ENCODE results near the gene BHLHA15.

Gene BHLHA15

GRCh38 chr7:98233219-98234070 is 22.2 kb downstream of the BHLHA15 start:
- H3K36me3 ChIP-seq (ENCODE audit: control insufficient read depth, insufficient read depth, low read length) = peaks cover 2% of the 10 kb centered on the region
- no peaks in the 10 kb centered on the region for H3K4me1 ChIP-seq (ENCODE audit: control insufficient read depth, insufficient read depth, low read length)
- H3K9ac ChIP-seq (ENCODE audit: low read depth, low read length) = no peak overlapping the region
- no peaks in the 10 kb centered on the region for H3K9me3 ChIP-seq (ENCODE audit: control insufficient read depth, insufficient read depth, low read length)
- no peak overlapping the region for H3K4me3 ChIP-seq (ENCODE audit: low read depth, low read length)
- no peaks in the 10 kb centered on the region for H3K27me3 ChIP-seq (ENCODE audit: control insufficient read depth, insufficient read depth, low read length)

DNA sequence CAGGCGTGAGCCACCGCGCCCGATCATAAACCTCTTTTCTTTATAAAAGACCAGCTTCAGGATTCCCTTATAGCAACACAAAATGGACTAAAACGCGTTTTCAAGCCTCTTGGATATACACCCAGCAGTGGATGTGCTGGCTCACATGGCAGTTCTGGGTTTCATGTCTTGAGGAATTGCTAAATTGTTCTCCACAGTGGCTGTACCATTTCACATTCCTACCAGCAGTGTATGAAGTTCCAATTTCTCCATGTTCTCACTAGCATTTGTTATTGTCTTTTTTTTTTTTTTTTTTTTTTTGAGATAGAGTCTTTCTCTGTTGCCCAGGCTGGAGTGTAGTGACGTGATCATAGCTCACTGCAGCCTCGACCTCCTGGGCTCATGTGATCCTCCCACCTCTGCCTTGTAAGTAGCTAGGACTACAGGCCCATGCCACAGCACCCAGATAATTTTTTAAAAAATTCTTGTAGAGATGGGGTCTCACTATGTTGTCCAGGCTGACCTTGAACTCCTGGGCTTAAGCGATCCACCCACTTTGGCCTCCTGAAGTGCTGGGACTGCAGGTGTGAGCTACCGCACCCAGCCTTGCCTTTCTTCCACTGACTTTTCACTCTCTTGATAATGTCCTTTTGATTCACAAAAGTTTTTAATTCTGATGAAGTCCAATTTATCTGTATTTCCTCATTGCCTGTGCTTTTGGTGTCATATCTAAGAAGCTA is 23.3 kb downstream of the BHLHA15 start:
- H3K27me3 ChIP-seq (ENCODE audit: control insufficient read depth, insufficient read depth, low read length) = no peaks in the 10 kb centered on the region
- H3K4me1 ChIP-seq (ENCODE audit: control insufficient read depth, insufficient read depth, low read length) = no peaks in the 10 kb centered on the region
- peaks cover 2% of the 10 kb centered on the region for H3K36me3 ChIP-seq (ENCODE audit: control insufficient read depth, insufficient read depth, low read length)
- H3K9ac ChIP-seq (ENCODE audit: low read depth, low read length) = no peak overlapping the region
- H3K9me3 ChIP-seq (ENCODE audit: control insufficient read depth, insufficient read depth, low read length) = no peaks in the 10 kb centered on the region
- no peak overlapping the region for H3K4me3 ChIP-seq (ENCODE audit: low read depth, low read length)

DNA sequence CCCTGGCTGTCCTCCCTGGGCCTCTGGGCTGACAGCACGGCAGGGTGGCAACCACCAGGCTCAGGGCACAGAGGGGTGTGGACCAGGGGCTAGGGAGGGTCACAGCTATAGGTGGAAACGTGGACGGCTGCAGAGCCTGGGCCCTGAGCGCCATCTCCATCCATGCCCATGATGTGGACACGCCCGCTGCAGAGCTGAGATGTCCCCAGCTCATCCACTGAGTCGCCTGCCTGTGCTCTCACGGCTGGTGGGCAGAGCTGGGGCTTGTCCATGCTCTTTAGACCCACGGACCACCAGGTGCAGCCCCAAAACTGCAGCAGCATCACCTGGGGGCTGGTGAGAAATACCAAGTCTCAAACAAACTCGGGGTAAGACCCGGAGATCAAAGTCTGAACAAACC is 24.7 kb downstream of the BHLHA15 start:
- Histone ChIP-seq H3K4me1 (ENCODE audit: control insufficient read depth, insufficient read depth, low read length) (no peaks in the 10 kb centered on the region), H3K9me3 (ENCODE audit: control insufficient read depth, insufficient read depth, low read length) (no peaks in the 10 kb centered on the region), H3K36me3 (ENCODE audit: control insufficient read depth, insufficient read depth, low read length) (peaks cover 5% of the 10 kb centered on the region), H3K9ac (ENCODE audit: low read depth, low read length) (no peak overlapping the region), H3K27me3 (ENCODE audit: control insufficient read depth, insufficient read depth, low read length) (no peaks in the 10 kb centered on the region), H3K4me3 (ENCODE audit: low read depth, low read length) (no peak overlapping the region)

- Histone ChIP-seq H3K36me3 (ENCODE audit: control insufficient read depth, insufficient read depth, low read length) (peaks cover 5% of the 10 kb centered on the region), H3K9me3 (ENCODE audit: control insufficient read depth, insufficient read depth, low read length) (no peaks in the 10 kb centered on the region), H3K9ac (ENCODE audit: low read depth, low read length) (no peak overlapping the region), H3K4me3 (ENCODE audit: low read depth, low read length) (no peak overlapping the region), H3K4me1 (ENCODE audit: control insufficient read depth, insufficient read depth, low read length) (no peaks in the 10 kb centered on the region), H3K27me3 (ENCODE audit: control insufficient read depth, insufficient read depth, low read length) (no peaks in the 10 kb centered on the region)
Measured at GRCh38 chr7:98236355-98237185, 25.3 kb downstream of the BHLHA15 start.

GRCh38 chr7:98238076-98238475 is 26.8 kb downstream of the BHLHA15 start:
- H3K9me3 ChIP-seq (ENCODE audit: control insufficient read depth, insufficient read depth, low read length) = no peaks in the 10 kb centered on the region
- no peaks in the 10 kb centered on the region for H3K4me1 ChIP-seq (ENCODE audit: control insufficient read depth, insufficient read depth, low read length)
- H3K27me3 ChIP-seq (ENCODE audit: control insufficient read depth, insufficient read depth, low read length) = no peaks in the 10 kb centered on the region
- no peak overlapping the region for H3K4me3 ChIP-seq (ENCODE audit: low read depth, low read length)
- no peak overlapping the region for H3K9ac ChIP-seq (ENCODE audit: low read depth, low read length)
- H3K36me3 ChIP-seq (ENCODE audit: control insufficient read depth, insufficient read depth, low read length) = peaks cover 5% of the 10 kb centered on the region

DNA sequence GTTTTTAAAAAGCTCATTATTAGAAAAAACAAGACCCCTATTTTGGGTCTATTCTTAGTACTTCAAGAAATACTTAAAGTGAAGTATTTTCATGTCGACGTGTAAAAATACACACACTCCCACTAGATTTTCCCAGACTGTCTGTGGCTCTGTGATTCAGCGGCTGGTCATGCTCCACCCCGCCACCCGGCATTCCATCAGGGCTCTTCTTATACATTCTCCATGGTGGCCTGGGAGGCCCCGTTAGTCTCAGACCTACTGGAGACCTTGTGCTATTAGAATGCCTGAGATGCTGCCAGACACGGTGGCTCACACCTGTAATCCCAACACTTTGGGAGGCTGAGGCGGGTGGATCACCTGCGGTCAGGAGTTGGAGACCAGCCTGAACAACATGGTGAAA is 27.7 kb downstream of the BHLHA15 start:
- no peak overlapping the region for H3K4me3 ChIP-seq (ENCODE audit: low read depth, low read length)
- peaks cover 5% of the 10 kb centered on the region for H3K36me3 ChIP-seq (ENCODE audit: control insufficient read depth, insufficient read depth, low read length)
- H3K27me3 ChIP-seq (ENCODE audit: control insufficient read depth, insufficient read depth, low read length) = no peaks in the 10 kb centered on the region
- H3K4me1 ChIP-seq (ENCODE audit: control insufficient read depth, insufficient read depth, low read length) = no peaks in the 10 kb centered on the region
- no peaks in the 10 kb centered on the region for H3K9me3 ChIP-seq (ENCODE audit: control insufficient read depth, insufficient read depth, low read length)
- H3K9ac ChIP-seq (ENCODE audit: low read depth, low read length) = no peak overlapping the region

DNA sequence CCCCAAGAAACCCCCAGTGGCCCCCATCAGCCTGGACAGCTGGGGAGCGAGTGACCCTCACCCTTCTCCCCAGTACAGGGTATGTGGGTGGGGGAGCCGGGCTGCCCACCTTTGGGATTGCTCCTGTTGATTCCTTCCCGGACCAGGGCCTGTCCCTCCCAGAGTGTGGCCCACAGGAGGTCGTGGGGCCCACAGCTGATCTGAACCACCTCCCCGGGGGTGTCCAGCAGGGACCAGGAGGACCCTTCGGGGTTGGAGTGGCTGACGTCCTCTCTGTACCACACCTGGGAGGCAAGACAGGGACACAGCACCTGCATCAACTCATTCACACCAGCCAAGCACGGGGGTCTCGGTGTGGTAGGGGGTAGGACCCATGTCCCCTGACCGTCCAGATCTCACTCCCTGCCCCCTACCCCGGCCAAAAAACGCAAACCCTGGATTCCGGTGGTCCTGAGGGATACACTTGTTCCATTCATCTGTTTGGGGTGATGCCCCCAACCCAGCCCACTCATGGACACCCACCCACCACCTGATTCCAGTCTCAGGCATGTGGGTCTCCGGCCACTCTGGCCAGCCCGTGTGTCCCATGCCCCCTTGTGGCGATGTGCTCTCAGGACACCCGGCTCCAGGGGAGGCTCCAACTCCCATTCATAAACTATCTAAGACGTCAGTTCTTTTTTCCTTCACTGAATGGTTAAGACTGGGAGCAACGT is 29.9 kb downstream of the BHLHA15 start:
- H3K27me3 ChIP-seq (ENCODE audit: control insufficient read depth, insufficient read depth, low read length) = no peaks in the 10 kb centered on the region
- no peaks in the 10 kb centered on the region for H3K4me1 ChIP-seq (ENCODE audit: control insufficient read depth, insufficient read depth, low read length)
- H3K9ac ChIP-seq (ENCODE audit: low read depth, low read length) = no peak overlapping the region
- no peaks in the 10 kb centered on the region for H3K9me3 ChIP-seq (ENCODE audit: control insufficient read depth, insufficient read depth, low read length)
- peaks cover 3% of the 10 kb centered on the region for H3K36me3 ChIP-seq (ENCODE audit: control insufficient read depth, insufficient read depth, low read length)
- H3K4me3 ChIP-seq (ENCODE audit: low read depth, low read length) = no peak overlapping the region

DNA sequence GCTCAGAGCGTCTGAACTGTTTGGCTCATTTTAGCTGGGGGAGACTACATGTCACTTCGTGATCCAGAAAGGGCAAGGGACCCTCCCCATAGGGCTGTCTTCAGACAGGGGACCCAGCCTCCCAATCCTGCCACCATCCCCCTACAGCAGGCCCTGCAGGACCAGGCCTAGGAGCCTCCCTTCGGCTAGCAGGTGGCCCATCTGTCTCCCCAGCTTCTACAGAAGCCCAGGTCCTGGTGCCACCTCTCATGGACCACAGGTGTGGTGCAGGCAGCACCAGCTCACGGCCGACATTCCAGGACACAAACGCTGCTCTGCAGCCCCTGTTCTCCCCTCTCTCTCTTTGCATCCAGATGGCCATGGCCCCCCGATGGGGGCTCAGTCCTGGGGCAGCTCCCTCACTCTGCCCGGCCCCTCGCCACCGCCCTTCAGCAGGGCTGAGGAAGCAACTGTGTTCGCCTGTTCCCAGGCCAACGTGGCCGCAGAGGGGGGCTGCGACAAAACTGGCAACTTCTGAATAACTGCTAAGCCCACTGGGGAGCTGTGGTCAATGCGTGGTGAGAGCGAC is 30.5 kb downstream of the BHLHA15 start:
- Histone ChIP-seq H3K9me3 (ENCODE audit: control insufficient read depth, insufficient read depth, low read length) (no peaks in the 10 kb centered on the region), H3K4me3 (ENCODE audit: low read depth, low read length) (no peak overlapping the region), H3K27me3 (ENCODE audit: control insufficient read depth, insufficient read depth, low read length) (no peaks in the 10 kb centered on the region), H3K9ac (ENCODE audit: low read depth, low read length) (no peak overlapping the region), H3K36me3 (ENCODE audit: control insufficient read depth, insufficient read depth, low read length) (peaks cover 3% of the 10 kb centered on the region), H3K4me1 (ENCODE audit: control insufficient read depth, insufficient read depth, low read length) (no peaks in the 10 kb centered on the region)

- H3K9ac ChIP-seq (ENCODE audit: low read depth, low read length) = no peak overlapping the region
- H3K4me3 ChIP-seq (ENCODE audit: low read depth, low read length) = no peak overlapping the region
- H3K36me3 ChIP-seq (ENCODE audit: control insufficient read depth, insufficient read depth, low read length) = peaks cover 3% of the 10 kb centered on the region
- H3K4me1 ChIP-seq (ENCODE audit: control insufficient read depth, insufficient read depth, low read length) = no peaks in the 10 kb centered on the region
- H3K9me3 ChIP-seq (ENCODE audit: control insufficient read depth, insufficient read depth, low read length) = no peaks in the 10 kb centered on the region
- no peaks in the 10 kb centered on the region for H3K27me3 ChIP-seq (ENCODE audit: control insufficient read depth, insufficient read depth, low read length)
Measured at GRCh38 chr7:98242342-98242741, 31.1 kb downstream of the BHLHA15 start.

DNA sequence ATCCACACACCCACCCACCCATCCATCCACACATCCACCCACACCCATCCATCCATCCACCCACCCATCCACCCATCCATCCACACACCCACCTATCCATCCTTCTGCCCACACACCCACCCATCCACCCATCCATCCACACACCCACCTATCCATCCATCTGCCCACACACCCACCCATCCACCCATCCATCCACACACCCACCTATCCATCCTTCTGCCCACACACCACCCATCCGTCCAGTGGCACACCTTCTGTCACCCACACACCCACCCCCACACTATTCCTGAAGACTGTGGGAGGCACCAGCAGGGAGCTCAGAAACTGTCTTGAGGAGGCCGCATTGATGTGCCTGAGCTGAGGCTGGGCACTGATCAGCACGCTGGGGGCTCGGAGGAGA is 31.7 kb downstream of the BHLHA15 start:
- Histone ChIP-seq H3K9me3 (ENCODE audit: control insufficient read depth, insufficient read depth, low read length) (no peaks in the 10 kb centered on the region), H3K4me3 (ENCODE audit: low read depth, low read length) (no peak overlapping the region), H3K27me3 (ENCODE audit: control insufficient read depth, insufficient read depth, low read length) (no peaks in the 10 kb centered on the region), H3K36me3 (ENCODE audit: control insufficient read depth, insufficient read depth, low read length) (peaks cover 3% of the 10 kb centered on the region), H3K4me1 (ENCODE audit: control insufficient read depth, insufficient read depth, low read length) (no peaks in the 10 kb centered on the region), H3K9ac (ENCODE audit: low read depth, low read length) (no peak overlapping the region)

GRCh38 chr7:98244871-98245270 is 33.6 kb downstream of the BHLHA15 start:
- no peak overlapping the region for H3K4me3 ChIP-seq (ENCODE audit: low read depth, low read length)
- H3K4me1 ChIP-seq (ENCODE audit: control insufficient read depth, insufficient read depth, low read length) = no peaks in the 10 kb centered on the region
- H3K36me3 ChIP-seq (ENCODE audit: control insufficient read depth, insufficient read depth, low read length) = peaks cover 3% of the 10 kb centered on the region
- H3K27me3 ChIP-seq (ENCODE audit: control insufficient read depth, insufficient read depth, low read length) = no peaks in the 10 kb centered on the region
- H3K9ac ChIP-seq (ENCODE audit: low read depth, low read length) = no peak overlapping the region
- no peaks in the 10 kb centered on the region for H3K9me3 ChIP-seq (ENCODE audit: control insufficient read depth, insufficient read depth, low read length)

Measured in iPS-15b (cell line).